Mucosa of descending colon (tissue), 3 donors: ENCODE results near the gene NACC2. TPM values are rescaled to one million over a fixed set of nuclear protein-coding genes. Genes with fewer than 3 reads are reported as not detected.
A peak's percentile ranks its signal among the peaks of the same experiment; 100 is the strongest.

ENCODE experiments used
- ATAC-seq: fragments of 200-7000 bp; cut with Tn5 transposase; one replicate; pipeline ENCODE4 v1.9.1; 2020; ENCODE audit warnings: mild to moderate bottlenecking, moderate library complexity
- DNase-seq, 3 donors: peaks; one replicate each; pipeline ENCODE4 v3.0.0-alpha.2; 2020
- H3K36me3 ChIP-seq: fragments of 200-600 bp; one replicate; pipeline ENCODE4 v1.8.0; 2021; ENCODE audit warnings: low read depth, mild to moderate bottlenecking
- H3K4me1 ChIP-seq: fragments of 200-600 bp; one replicate; pipeline ENCODE4 v1.8.0; 2021; ENCODE audit warnings: low read depth, mild to moderate bottlenecking
- H3K4me3 ChIP-seq: fragments of 200-600 bp; one replicate; pipeline ENCODE4 v1.8.0; 2021; ENCODE audit warnings: mild to moderate bottlenecking
- H3K9me3 ChIP-seq: fragments of 200-600 bp; one replicate; pipeline ENCODE4 v1.8.0; 2021; ENCODE audit warnings: mild to moderate bottlenecking
- intact Hi-C, 2 donors: fragments of 100-400 bp; cut with DNase I in 1 of 2; cut with micrococcal nuclease in 1 of 2; formaldehyde crosslinking; loops; one replicate each; pipeline versions ENCODE4 v1.11.0 to v1.11.1; 2022; cut with DNase I, micrococcal nuclease
- total RNA-seq, 3 donors: library from RNA; stranded (reverse); fragmentation: NEBNext Ultra II Directional in 2 of 3; extraction: Animal tissue kit (Norgen Biotek cat#: 25700) in 2 of 3; gene quantifications; one replicate each; pipeline versions ENCODE4 v1.2.1 to v1.2.4, GENCODE V29; 2021 to 2023
- TF ChIP-seq, protein P1 (sequence below): fragments of 200-600 bp; IDR thresholded peaks from one replicate; pipeline ENCODE4 v1.8.0; 2022; ENCODE audit warnings: antibody characterized with exemption, mild to moderate bottlenecking
- donor health status: DM: no; HTN: no; CAD: no; lungs with moderate emphysema.
- donor health status: DM: no; HTN: no; CAD: no.
- donor health status: DM: no; HTN: yes; CAD: no.

NACC2 gene
- total RNA-seq, 3 donors from 2014 or later, result 15.9 to 81.3 (median 22.1) TPM

- H3K4me3 ChIP-seq, result no peak overlapping the region
- intact Hi-C loops, result no loop called here
- ATAC-seq, result peak; percentile 8
- no peaks in the 10 kb centered on the region for H3K9me3 ChIP-seq
- DNase-seq, result no peak
- no peaks in the 10 kb centered on the region for H3K36me3 ChIP-seq
- H3K4me1 ChIP-seq, result peaks cover 4% of the 10 kb centered on the region
- TF ChIP-seq, protein P1, sequence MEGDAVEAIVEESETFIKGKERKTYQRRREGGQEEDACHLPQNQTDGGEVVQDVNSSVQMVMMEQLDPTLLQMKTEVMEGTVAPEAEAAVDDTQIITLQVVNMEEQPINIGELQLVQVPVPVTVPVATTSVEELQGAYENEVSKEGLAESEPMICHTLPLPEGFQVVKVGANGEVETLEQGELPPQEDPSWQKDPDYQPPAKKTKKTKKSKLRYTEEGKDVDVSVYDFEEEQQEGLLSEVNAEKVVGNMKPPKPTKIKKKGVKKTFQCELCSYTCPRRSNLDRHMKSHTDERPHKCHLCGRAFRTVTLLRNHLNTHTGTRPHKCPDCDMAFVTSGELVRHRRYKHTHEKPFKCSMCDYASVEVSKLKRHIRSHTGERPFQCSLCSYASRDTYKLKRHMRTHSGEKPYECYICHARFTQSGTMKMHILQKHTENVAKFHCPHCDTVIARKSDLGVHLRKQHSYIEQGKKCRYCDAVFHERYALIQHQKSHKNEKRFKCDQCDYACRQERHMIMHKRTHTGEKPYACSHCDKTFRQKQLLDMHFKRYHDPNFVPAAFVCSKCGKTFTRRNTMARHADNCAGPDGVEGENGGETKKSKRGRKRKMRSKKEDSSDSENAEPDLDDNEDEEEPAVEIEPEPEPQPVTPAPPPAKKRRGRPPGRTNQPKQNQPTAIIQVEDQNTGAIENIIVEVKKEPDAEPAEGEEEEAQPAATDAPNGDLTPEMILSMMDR, result no peak
Observed at GRCh38 chr9:136131629-136132511, 36.8 kb upstream of the NACC2 start.

DNA sequence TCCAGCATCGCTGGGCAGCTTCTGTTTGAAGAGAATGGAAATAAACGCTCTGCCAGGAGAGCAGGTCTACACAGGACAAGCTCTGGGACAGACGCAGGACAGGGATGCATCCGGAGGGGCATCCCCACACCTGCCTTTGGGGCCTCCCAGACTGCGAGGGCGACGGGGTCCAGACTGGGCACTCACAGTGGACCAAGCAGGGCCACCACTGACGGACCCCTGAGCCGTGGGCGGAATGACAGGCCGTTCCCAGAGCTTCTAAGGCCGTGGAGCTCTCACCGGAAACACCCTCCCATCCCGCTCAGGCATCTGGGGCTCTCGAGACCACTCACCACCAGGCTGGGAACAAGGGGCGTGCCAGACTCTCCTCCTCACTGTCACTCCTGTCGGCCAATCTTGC lies 34.1 kb upstream of the NACC2 start:
- TF ChIP-seq, protein P1, result no peak
- H3K4me1 ChIP-seq, result peaks cover 4% of the 10 kb centered on the region
- ATAC-seq (no peak), DNase-seq (no peak)
- no peaks in the 10 kb centered on the region for H3K36me3 ChIP-seq
- H3K4me3 ChIP-seq, result no peak overlapping the region
- no peaks in the 10 kb centered on the region for H3K9me3 ChIP-seq
- intact Hi-C loops, result loop anchor here in 1 of 2 donors (10.0 kb wide), 1 partner anchor 264 kb away; no protein-coding TSS in a partner anchor

DNA sequence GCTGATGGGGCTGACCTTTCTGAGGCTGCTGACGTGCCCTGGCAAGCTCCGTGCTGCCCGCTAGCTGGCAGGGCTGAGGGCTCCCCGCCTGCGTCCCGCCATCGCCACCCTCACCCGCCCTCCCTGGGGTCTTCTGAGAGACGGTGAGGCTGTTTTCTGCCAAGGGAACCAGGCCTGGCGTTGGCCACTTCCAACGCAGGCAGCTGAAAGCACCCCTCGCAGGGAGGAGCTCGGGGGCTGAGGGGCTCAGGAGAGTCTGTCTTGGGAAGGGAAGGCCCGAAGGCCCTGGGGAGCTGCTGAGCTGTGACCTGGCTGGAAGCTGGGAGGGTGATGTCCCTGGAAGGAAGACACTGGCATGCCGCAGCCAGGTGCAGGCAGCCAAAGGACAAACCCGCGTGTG lies 33.3 kb upstream of the NACC2 start:
- ATAC-seq, result no peak
- no peak for DNase-seq
- Histone ChIP-seq H3K9me3 (no peaks in the 10 kb centered on the region), H3K4me3 (no peak overlapping the region), H3K36me3 (no peaks in the 10 kb centered on the region), H3K4me1 (peaks cover 3% of the 10 kb centered on the region)
- TF ChIP-seq, protein P1, result no peak
- intact Hi-C loops, result loop anchor here in 1 of 2 donors (10.0 kb wide), 1 partner anchor 264 kb away; no protein-coding TSS in a partner anchor

DNA sequence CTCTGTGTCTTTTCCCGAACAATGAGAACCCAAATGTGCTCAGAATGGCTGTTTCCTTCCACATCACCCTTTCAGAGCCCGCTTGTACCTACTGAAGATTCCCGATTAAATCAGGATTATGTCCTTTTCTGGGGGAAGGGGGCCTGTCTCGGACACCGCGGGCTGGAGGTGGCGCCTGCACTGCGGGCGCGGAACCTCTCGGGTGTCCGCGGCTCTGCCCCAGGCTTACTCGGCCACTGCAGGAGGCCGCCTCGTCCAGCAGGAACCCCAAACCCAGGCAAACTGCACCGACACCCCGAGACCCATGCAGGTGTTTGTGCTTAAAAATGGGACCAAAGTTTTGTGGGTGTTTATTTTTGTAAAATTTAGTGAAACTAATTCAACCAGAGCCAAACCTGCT lies 32.2 kb upstream of the NACC2 start:
- intact Hi-C loops, result loop anchor here in 1 of 2 donors (10.0 kb wide), 1 partner anchor 263 kb away; no protein-coding TSS in a partner anchor
- no peak for DNase-seq
- H3K4me1 ChIP-seq, result peaks cover 5% of the 10 kb centered on the region
- no peak overlapping the region for H3K4me3 ChIP-seq
- ATAC-seq, result no peak
- H3K36me3 ChIP-seq, result no peaks in the 10 kb centered on the region
- no peaks in the 10 kb centered on the region for H3K9me3 ChIP-seq
- TF ChIP-seq, protein P1, result no peak

GRCh38 chr9:136124976-136125692 lies 30.0 kb upstream of the NACC2 start:
- Histone ChIP-seq H3K4me3 (no peak overlapping the region), H3K4me1 (peaks cover 10% of the 10 kb centered on the region), H3K9me3 (no peaks in the 10 kb centered on the region), H3K36me3 (no peaks in the 10 kb centered on the region)
- intact Hi-C loops, result loop anchor here in 1 of 2 donors (10.0 kb wide), 1 partner anchor 260 kb away; no protein-coding TSS in a partner anchor
- ATAC-seq (no peak), DNase-seq (no peak)
- TF ChIP-seq, protein P1, result no peak
